Right lobe of liver (tissue), 6 donors: ENCODE measurements around the gene CLPTM1L. TPM values are rescaled to one million over a fixed set of nuclear protein-coding genes. Genes with fewer than 3 reads are reported as not detected.

Experiments
- ATAC-seq, 4 donors: fragments of 200-7000 bp; cut with Tn5 transposase; one replicate each; pipeline ENCODE4 v1.9.1; 2020; ENCODE audit warnings: mild to moderate bottlenecking in 4 of 4, moderate library complexity in 4 of 4
- DNase-seq, 3 donors: peaks; one replicate each; pipeline ENCODE4 v3.0.0-alpha.2; 2020
- H3K27ac ChIP-seq, 3 donors: fragments of 200-600 bp; one replicate each; pipeline ENCODE4 v1.8.0; 2022
- H3K27me3 ChIP-seq, 2 donors: fragments of 200-600 bp; one replicate each; pipeline ENCODE4 v1.8.0; 2022
- H3K36me3 ChIP-seq, 4 donors: fragments of 200-600 bp; sonication (generic) in 1 of 4; one replicate each; pipeline versions ENCODE4 v1.5.1 to v1.8.0; 2017 to 2022; ENCODE audit warnings: control low read depth in 1 of 4
- H3K4me1 ChIP-seq, 4 donors: fragments of 200-600 bp; sonication (generic) in 1 of 4; one replicate each; pipeline versions ENCODE4 v1.5.1 to v1.8.0; 2017 to 2022; ENCODE audit warnings: control low read depth in 1 of 4
- H3K4me3 ChIP-seq, 3 donors: fragments of 200-600 bp; one replicate each; pipeline ENCODE4 v1.8.0; 2022
- H3K9me3 ChIP-seq, 4 donors: fragments of 200-600 bp; sonication (generic) in 1 of 4; one replicate each; pipeline versions ENCODE4 v1.5.1 to v1.8.0; 2017 to 2022; ENCODE audit warnings: control low read depth in 1 of 4
- POLR2A ChIP-seq: fragments of 450-650 bp; IDR thresholded peaks from one replicate; pipeline ENCODE4 v1.6.1; 2017; ENCODE audit warnings: antibody characterized with exemption, mild to moderate bottlenecking
- WGBS: methylation state at CpG from one replicate; pipeline ENCODE4 v1.1.6; 2018; ENCODE audit warnings: low coverage, low lambda C conversion rate; ENCODE audit not compliant: insufficient coverage; ENCODE audit errors: missing lambda C conversion rate; 5-methylcytosine and 5-hydroxymethylcytosine counted together
- intact Hi-C, 2 donors: fragments of 100-400 bp; cut with DNase I; formaldehyde crosslinking; loops; one replicate each; pipeline versions ENCODE4 v1.11.2 to v1.14.1; 2022
- total RNA-seq, 6 experiments: library from RNA; depleted of rRNA in 2 of 6; stranded (reverse); fragments of >200 nt in 2 of 6; fragmentation: NEBNext Ultra II Directional in 3 of 6; extraction: Animal tissue kit (Norgen Biotek cat#: 25700) in 3 of 6; gene quantifications; one replicate each; pipeline versions ENCODE4 v1.1.0 to v1.2.4, GENCODE V29; 2016 to 2023
- TF ChIP-seq, protein P1 (sequence below), 4 donors: fragments of 200-600 bp in 3 of 4; fragments of 450-650 bp in 1 of 4; IDR thresholded peaks; one replicate each; pipeline versions ENCODE4 v1.5.1 to v1.8.0; 2016 to 2022; ENCODE audit warnings: antibody characterized with exemption in 4 of 4, mild to moderate bottlenecking in 2 of 4
- donor health status: DM: no; HTN: yes; CAD: no.
- donor health status: DM: no; HTN: no; CAD: no.
- donor health status: DM: no; HTN: no; CAD: no.
- donor health status: DM: no; HTN: yes; CAD: no.
- donor health status: DM: no; HTN: yes; CAD: no.

Gene CLPTM1L
- total RNA-seq, 6 experiments from 2014 or later, result 63.8 to 155 (median 128) TPM

DNA sequence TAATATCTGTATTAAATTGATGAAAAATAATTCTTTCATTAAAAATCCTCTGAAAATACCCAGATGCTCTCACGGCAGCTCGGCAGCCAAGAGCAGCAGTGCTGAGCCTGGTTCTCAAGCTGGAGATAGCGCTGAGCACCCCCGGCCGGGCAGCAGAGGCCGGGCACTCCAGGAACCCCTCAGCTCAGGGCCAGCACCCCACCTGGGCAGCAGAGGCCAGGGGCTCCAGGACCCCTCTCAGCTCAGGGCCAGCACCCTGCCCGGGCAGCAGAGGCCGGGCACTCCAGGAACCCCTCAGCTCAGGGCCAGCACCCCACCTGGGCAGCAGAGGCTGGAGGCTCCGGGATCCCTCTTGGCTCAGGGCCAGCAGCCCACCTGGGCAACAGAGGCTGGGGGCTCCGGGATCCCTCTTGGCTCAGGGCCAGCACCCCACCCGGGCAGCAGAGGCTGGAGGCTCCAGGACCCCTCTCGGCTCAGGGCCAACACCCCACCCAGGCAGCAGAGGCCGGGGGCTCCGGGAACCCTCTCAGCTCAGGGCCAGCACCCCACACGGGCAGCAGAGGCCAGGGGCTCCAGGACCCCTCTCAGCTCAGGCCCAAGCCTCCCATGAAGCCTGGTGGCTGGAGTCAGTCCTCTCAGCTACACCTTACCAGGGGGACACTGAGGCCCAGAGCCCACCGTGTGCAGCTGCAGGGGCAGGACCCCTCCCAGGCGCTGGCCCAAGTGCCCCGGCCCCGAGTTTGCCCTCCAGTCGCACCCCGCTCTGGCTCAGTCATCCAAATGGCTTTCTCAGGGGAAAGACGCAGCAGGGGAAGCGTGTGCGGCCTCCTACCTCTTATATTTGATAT, 21.7 kb downstream of the CLPTM1L start:
- TF ChIP-seq POLR2A, result no peak
- TF ChIP-seq, protein P1, sequence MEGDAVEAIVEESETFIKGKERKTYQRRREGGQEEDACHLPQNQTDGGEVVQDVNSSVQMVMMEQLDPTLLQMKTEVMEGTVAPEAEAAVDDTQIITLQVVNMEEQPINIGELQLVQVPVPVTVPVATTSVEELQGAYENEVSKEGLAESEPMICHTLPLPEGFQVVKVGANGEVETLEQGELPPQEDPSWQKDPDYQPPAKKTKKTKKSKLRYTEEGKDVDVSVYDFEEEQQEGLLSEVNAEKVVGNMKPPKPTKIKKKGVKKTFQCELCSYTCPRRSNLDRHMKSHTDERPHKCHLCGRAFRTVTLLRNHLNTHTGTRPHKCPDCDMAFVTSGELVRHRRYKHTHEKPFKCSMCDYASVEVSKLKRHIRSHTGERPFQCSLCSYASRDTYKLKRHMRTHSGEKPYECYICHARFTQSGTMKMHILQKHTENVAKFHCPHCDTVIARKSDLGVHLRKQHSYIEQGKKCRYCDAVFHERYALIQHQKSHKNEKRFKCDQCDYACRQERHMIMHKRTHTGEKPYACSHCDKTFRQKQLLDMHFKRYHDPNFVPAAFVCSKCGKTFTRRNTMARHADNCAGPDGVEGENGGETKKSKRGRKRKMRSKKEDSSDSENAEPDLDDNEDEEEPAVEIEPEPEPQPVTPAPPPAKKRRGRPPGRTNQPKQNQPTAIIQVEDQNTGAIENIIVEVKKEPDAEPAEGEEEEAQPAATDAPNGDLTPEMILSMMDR (IDR thresholded peaks at IDR 0.05), result no peak
- Histone ChIP-seq H3K4me1 (no peaks in the 10 kb centered on the region), H3K36me3 (peaks cover 0 to 68% (median 44%) of the 10 kb centered on the region in 4 donors), H3K27me3 (no peaks in the 10 kb centered on the region), H3K27ac (no peak overlapping the region), H3K9me3 (no peaks in the 10 kb centered on the region), H3K4me3 (no peak overlapping the region)
- WGBS, result 100% methylated on average over 2 of the region's 24 CpGs
- DNase-seq (peak in 2 of 3 donors; percentile 44 to 45), ATAC-seq (no peak)
- intact Hi-C loops, result no loop called here

DNA sequence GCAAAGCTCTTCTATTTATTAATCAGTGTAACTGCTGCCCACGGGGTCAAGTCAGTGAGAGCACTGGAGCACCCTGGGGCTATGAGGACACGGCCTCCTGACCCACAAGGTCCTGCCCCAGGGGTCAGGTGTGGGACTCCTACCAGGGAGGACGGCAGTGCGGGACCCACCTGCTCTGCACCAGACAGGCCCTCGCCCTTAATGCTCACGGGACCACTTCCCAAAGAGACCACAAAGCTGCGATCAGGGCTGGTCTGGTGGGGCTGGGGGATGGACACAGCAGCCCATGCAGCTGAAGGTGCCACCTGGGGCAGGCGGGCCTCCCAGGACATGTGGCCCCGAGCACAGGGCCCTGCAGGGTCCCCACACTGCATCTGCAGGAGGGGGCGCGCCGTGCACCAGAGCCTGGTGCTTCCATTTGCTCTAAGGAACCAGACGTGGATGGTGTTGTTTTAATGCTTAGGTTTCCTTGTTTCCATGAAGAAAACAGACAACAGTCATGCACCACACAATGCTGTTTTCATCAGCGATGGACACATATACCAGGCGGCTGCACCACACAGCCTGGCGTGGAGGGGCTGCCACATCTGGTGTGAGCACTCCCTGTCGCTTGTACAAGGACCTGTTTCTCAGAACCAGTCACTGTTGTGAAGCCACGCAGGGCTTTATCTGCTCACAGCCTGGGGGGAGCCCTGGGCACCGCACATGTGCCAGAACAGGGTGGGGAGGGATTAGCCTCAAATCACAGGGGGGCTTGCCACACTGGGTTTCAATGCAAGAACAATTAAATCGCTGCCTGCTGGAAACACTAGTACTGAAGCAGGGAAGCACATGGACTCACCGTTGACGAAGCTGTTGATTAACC, 22.6 kb downstream of the CLPTM1L start:
- intact Hi-C loops, result no loop called here
- DNase-seq (no peak), ATAC-seq (no peak)
- Histone ChIP-seq H3K9me3 (no peaks in the 10 kb centered on the region), H3K27me3 (no peaks in the 10 kb centered on the region), H3K36me3 (peaks cover 0 to 76% (median 47%) of the 10 kb centered on the region in 4 donors), H3K27ac (no peak overlapping the region), H3K4me3 (no peak overlapping the region), H3K4me1 (no peaks in the 10 kb centered on the region)
- 87% methylated on average over 4 of the region's 22 CpGs for WGBS
- no peak for TF ChIP-seq POLR2A
- TF ChIP-seq, protein P1 (IDR thresholded peaks at IDR 0.05), result no peak

DNA sequence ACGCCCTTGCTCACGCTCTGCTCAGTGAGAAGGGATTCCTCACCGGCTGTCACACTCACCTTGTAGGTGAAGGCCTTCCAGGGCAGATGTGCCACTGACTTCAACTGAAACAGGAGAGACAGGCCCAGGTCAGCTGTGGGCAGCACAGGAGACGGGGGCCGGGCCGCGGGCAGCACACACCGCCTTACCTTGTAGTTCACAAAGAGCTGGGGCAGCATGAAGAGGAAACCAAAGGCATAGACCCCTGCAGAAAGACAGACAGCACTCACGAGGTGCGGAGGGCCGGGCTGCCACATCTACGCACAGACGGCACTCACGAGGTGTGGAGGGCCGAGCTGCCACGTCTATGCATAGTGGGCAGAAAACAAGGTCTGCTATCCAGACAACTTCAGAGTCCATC, 23.3 kb downstream of the CLPTM1L start:
- DNase-seq, result no peak
- intact Hi-C loops, result no loop called here
- H3K27ac ChIP-seq, result no peak overlapping the region
- WGBS, result 80% methylated on average over 1 of the region's 16 CpGs
- no peaks in the 10 kb centered on the region for H3K27me3 ChIP-seq
- no peaks in the 10 kb centered on the region for H3K9me3 ChIP-seq
- no peak for ATAC-seq
- no peak overlapping the region for H3K4me3 ChIP-seq
- peaks cover 0 to 76% (median 47%) of the 10 kb centered on the region in 4 donors for H3K36me3 ChIP-seq
- TF ChIP-seq, protein P1 (IDR thresholded peaks at IDR 0.05), result no peak
- TF ChIP-seq POLR2A, result no peak
- H3K4me1 ChIP-seq, result peaks cover 0 to 1% (median under 1%) of the 10 kb centered on the region in 4 donors

DNA sequence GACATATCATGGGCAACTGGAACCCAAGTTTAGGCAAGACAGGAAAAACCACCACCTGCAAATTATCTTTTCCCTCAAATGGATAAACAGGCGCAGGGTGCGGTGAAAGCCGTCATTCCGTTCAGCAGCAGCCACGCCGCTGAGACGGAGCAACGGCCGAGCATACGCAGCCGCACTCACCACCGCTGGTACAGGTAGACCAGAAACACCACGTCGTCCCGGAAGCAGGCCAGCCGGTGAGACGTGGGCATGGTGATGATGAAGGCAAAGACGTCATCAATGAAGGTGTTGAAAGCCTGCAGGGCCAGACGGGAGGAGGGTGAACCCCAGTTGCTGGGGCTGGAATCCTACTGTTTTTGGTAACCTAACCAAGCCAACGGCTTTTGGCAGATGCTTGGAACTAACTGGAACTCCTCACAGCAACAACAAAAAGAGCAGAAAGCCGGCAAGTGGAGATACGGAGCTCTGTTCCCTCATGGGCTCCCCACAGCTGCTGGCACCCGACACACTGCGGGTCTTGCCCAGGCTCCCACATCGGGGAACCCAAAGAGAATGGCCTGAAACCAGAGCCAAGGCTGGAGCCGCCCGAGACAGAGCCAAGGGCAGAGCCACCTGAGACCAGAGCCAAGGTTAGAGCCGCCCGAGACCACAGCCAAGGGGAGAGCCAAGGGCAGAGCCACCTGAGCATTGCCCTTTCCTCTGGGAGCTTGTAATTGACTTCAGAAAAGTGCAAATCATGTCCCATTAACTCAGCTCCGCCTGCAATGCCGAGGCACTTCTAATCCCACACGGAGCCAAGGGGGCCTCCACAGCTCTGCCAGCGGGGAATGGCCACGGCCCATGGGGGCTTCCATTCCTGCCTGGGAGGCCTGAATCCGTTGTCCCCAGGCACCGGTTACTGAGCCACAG, 24.2 kb downstream of the CLPTM1L start:
- H3K4me1 ChIP-seq, result peaks cover 0 to 9% (median 6%) of the 10 kb centered on the region in 4 donors
- H3K9me3 ChIP-seq, result no peaks in the 10 kb centered on the region
- TF ChIP-seq, protein P1 (IDR thresholded peaks at IDR 0.05), result no peak
- TF ChIP-seq POLR2A, result no peak
- ATAC-seq (no peak), DNase-seq (no peak)
- H3K36me3 ChIP-seq, result peaks cover 0 to 76% (median 47%) of the 10 kb centered on the region in 4 donors
- no peak overlapping the region for H3K4me3 ChIP-seq
- 100% methylated on average over 1 of the region's 36 CpGs for WGBS
- intact Hi-C loops, result no loop called here
- H3K27ac ChIP-seq, result no peak overlapping the region
- H3K27me3 ChIP-seq, result no peaks in the 10 kb centered on the region
